Fibroblast of skin of left quadriceps (primary cell): Measurements from ENCODE around the gene GABARAPL2.
"Not testable (repeated sequence)": the region's sequence is repeated elsewhere in the genome, so short reads cannot be mapped to it uniquely, and the experiment has no call there.

ENCODE experiments used
- DNase-seq, 2 experiments: peaks; one replicate each; pipeline ENCODE4 v3.0.0-alpha.2; 2013; ENCODE audit warnings: low read depth in 2 of 2

Gene GABARAPL2

DNA sequence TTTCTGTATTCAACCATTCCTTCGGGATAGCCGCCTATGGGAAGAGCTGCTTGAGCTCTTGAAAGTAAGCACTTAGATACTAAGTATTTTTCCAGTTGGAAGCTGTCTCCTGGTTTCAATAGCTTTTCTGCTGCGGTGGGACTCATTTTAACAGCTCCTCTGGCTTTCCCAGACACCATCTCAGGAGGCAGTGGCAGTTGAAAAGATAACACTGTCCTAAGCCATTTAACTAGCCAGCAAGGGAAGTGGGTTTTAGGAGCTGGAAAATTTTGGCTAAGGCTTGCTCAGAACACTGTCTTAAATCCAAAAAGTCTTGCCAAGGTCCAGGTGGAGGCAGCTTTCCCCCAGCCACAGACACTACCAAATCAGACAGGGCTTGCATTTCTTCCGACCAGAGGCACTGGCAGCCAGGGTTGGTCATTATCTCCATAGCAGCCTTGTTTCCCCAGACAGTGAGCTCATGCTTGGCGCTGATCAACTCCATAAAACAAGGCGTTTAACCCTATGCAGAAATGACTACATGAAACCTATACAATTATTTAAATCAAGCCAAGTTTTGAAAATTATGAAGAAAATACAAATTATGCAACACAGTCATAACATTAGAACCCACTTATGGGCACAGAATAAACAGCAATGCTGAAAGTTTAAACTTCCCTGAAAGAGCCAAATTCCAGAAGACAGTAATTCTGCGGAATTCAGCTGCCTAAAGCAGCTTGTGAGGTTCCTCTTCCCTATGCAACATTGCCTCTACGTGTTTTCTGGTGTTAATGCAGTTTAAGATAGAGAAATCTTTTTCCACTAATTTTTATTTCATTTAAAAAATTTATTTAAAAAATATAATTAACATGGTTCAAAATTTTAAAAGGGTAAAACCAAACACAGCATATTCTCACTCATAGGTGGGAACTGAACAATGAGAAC is 25.0 kb downstream of the GABARAPL2 start:
- peak in 1 of 2 experiments; percentile 17 for DNase-seq

DNA sequence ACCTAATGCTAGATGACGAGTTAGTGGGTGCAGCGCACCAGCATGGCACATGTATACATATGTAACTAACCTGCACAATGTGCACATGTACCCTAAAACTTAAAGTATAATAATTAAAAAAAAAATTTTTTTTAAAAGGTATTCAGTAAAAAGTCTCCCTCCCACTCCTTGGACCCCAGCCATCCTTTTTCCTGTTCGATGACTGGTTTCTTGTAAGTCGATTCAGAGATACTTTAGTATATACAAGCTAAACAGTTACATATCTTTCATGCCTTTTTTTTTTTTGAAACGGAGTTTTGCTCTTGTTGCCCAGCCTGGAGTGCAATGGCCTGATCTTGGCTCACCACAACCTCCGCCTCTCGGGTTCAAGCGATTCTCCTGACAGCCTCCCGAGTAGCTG is 25.7 kb downstream of the GABARAPL2 start:
- not testable (repeated sequence) for DNase-seq

DNA sequence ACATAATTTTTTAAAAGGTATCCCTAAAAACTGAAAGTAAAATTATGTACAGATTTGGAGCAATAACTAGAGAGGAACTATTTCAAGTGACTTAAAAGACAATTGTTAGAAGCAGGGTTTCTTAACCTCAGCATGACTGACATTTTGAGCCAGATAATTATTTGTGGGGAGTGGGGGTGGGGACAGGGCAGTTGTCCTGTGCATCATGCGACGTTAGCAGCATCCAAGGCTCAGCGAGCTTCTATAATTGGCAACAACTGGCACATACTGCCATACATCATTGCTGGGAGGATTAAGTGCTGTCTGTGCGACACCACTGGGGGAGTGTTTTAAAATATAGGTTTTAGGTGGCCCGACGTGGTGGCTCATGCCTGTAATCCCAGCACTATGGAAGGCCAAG is 27.1 kb downstream of the GABARAPL2 start:
- DNase-seq = no peak

DNA sequence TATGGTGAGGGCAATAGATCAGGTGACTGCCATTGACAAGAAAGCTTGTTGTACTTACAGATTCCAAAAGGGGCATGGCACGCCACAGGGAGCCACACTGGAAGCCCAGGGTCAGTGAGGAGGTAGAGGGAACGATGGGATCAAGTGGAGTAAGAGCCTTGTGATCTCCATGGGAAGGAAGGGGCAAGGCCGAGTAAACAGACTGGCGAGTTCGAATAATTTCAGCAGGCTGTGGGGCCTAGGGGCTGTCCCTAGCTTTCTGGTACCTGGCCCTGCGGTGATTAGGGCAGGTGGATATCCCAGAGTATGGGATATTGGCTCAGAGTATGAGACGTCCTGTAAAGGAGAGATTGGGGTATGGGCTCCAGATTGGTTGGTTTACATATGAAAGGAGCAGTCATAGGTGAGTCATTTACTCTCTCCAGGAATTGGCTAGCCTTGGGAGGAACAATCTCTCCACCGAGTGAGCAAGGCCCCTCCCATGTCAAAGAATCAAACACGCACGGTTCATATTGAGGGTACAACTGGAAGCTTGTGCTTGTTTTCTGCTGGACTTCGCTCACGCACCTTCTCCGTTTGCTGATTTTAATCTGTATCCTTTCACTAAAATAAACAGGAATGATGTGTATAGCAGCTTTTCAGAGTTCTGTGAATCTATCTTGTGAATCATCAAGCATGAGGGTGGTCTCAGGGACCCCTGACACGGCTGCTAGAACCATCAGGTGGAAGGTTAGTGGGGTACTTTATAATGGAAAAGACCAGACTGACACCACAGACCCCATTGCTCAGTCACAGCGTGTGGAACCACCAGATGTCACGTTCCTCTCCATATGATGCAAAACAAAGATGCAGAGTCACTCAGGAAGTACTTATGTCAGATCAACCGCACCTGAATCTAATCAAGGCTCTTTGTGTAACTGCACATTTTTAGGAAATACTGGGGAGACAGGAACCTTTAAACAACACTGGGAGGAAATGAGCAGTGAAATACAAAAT is 27.9 kb downstream of the GABARAPL2 start:
- peak; percentile 65 to 68 for DNase-seq

DNA sequence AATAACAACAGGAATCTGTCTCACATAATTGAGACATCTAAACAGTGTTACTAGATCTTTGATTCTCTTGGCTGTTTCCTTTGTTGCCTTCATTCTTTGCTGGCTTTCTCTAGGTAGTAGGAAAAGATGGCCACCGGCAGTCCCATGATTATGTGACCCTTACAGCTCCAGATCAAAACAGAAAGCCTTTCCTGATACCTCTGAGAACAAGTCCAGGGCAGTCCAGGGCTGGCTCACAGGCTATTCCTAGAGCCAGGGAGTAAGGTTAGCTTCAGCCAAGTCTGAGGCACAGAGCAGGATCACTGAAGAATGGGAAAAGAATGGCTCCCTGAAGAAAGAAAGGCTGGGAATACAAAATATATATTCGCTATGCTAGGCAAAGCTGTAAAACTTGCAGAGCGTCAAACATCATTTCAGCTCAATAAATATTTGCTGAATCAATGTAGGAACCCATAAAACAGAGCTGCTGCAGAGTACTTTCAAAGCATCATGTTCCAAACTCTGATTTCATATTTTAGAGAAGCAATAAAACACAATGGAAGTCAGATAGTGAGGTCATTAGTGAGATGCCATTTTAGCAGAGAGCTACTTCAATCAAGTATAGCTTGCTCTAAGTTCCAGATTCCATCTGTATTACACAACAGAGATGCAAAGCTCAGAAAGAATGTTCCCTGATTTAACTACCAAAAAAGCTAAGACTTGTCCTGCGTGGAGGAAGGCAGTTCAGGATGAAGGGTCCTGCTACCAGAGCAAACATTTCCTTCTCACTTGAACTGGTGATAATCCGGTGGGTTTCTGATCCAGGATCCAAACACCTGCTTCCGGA is 33.5 kb downstream of the GABARAPL2 start:
- no peak for DNase-seq

DNA sequence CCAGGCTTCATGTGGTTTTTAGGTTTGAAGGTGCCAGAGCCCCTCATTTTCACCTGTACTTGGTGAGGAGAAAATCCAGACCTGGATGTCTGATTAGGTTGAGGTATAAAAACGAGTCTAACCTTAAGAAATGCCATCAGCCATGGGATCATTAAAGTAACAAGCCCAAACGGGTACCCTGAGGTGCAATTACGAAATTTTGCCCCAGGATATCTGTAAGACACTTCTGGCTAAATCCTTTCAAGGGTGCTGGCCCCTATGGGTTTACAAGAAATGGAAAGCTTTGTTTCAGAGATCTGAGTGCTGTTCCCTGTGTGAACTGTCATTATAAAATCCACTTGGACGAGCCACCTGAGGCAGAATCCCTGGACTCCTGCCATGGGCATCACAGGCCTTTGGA is 37.1 kb downstream of the GABARAPL2 start:
- DNase-seq = no peak

DNA sequence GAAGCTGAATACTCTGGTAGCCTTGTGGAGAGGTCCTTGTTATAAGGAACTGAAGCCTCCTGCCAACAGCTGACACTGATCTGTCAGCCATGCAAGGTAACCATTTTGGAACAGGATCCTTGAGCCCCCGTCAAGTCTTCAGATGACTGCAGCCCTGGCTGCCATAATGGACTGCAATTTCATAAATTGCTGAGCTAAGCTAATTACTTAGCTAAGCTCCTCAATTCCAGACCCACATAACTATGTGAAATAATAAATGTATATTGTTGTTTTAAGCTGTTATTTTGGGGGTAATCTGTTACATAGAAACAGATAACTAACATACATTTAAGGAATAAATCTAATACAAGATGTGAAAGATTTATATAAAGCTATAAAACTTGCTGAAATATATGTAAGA is 40.3 kb downstream of the GABARAPL2 start:
- no peak for DNase-seq

DNA sequence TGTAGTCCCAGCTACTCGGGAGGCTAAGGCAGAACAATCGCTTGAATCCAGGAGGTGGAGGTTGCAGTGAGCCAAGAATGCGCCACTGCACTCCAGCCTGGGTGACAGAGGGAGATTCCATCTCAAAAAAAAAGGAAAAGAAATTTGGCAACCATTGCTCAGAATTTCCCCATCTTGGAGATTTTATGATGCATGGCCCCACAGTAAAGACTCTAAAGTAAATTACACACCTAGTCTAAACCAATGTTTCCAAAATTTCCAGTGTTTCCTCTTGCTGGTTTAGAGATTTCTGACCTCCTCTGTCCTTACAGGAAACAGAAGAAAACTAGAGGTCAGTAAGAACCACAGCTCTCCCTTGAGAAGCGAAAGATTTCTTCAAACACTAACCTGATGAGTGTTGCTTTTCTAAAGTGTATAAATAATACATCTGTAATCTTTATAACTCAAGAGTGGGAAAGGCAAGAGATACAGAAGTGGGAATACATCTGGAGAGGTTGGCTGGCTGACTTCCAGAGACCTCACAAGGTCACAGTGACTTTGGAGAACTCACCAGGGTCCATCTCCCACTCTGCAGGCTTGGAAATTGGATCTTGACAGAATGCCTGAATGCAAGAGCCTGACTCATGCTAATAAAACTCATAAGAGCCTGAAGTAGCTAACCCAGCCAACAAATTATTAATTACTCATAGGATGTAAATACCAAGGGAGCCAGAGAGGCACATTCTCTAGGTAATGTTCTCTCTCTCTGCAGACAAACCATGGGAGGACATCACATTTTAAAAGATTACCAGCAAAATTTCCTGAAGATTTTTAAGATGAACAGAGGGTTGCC is 48.1 kb downstream of the GABARAPL2 start:
- DNase-seq = no peak

DNA sequence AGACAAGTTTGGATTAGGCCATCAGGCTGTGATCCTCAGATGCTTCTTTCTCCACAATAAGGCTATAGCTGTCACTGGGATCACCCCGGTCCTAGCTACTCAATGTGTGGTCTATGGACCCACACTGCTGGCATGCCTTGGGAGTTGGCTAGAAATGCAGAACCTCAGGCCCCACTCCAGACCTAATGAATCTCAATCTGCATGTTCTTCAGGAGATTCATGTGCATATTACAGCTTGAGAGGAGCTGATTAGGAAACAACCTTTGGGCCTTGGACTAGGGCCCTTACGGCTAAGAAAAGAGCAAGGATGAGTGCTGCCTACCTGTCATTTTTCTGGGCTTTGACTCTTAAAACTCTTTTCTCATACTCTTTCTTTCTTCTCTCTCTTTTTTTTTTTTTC is 49.4 kb downstream of the GABARAPL2 start:
- DNase-seq = no peak

DNA sequence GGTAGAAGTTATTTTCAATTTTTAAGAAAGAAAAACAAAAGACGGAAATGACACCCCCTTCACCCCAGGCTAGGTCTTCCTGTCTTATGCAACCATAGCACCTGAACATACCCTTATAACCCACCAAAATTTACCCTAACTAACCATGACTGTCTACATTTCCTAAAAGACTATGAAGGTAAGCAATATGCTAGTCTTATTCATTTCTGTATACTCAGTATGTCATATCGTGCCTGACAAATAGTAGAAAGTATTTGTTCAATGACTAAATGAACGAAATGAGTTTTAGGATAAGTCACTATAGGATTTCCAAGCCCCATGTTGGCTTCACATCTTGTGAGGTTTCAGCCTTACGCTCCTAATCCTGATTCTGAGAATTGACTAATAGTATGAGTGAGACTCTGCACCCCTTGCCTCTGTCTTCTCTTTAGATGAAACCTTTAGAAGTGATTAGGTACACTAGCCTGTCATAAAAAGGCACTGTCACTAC is 50.4 kb downstream of the GABARAPL2 start:
- no peak for DNase-seq

DNA sequence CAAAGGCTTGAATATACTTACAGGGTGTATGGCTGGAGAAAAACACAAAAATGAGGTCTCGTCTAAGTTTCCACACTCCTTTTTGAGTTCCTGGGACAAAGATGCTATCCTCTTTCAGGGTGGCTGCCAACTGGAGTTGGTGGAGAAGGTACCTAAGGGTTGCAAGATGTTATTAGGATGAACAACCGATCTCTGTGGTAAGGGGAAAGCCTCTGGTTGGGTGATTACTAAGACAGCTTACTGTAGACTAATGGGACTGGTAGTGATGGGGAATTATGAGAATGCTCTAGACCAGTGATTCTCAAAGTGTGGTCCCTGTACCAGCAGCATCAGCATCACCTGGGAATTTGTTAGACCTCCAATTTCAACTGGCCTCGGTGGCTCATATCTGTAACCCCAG is 50.9 kb downstream of the GABARAPL2 start:
- no peak for DNase-seq

DNA sequence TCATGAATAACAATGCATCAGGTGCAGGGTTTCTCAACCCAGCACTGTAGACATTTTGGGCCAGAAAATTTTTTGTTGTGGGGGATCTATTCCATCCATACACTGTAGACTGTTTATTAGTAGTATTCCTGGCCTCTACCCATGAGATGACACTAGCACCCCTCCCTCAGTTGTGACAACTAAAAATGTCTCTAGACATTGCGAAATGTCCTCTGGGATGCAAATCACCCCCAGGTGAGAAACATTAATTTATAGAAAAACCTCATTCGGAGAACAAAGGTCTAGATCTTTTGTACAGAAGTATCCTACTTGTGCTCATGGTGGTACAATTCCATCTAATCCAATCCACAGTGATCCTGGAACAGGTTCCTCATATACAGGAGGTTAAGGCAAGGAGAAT is 52.6 kb downstream of the GABARAPL2 start:
- no peak for DNase-seq

DNA sequence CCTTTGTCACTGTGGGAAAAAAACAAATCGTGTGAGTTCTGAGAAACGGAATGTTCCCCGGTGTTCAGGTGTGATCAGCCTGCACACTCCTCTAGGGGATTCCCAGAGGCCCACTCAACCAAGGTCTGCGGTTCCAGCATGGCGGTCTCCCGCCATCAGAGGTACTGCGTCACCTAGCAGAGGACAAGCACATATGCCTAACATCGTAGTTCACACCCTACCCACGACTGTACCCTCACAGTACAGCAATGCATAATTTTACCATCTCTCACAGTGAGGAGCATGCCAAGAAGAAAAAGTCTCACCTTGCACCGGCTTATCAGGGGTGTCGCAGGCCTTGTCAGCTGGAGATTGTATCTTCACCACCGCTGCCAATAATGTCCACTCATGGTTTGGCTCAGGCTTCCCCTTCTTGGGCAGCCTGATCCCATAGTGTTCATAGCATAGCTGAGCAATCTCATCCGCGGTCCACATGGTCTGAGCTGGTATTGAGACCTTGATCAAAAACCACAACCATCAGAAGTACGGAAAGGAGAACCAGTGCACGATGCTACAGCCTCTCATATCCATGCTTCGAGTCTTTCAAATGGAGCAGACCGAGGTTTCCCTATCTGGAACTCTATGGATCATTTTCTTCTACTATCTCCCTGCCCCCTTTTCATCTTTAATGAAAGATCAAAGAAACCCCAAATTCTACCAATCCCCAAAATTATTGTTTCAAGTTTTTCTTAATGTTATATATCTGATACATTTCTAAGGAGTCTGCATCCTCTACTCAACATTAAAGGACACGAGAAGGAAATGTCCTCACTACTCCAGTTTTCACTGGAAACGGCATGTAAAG is 54.4 kb downstream of the GABARAPL2 start:
- no peak for DNase-seq

DNA sequence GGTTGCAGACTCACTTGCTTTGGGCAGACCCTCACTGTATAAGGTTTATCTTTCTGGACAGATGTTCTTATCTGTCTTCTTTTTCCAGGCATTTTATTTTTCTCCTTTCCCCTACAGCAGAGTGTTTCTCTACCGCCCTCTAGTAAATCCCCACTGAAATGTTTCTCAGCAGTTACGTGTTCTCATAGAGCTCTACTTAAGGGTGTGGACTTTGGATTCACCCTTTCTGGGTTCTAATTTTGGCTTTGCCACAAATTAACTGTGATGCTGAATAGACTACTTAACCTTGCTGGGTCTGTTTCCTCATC is 54.9 kb downstream of the GABARAPL2 start:
- no peak for DNase-seq

DNA sequence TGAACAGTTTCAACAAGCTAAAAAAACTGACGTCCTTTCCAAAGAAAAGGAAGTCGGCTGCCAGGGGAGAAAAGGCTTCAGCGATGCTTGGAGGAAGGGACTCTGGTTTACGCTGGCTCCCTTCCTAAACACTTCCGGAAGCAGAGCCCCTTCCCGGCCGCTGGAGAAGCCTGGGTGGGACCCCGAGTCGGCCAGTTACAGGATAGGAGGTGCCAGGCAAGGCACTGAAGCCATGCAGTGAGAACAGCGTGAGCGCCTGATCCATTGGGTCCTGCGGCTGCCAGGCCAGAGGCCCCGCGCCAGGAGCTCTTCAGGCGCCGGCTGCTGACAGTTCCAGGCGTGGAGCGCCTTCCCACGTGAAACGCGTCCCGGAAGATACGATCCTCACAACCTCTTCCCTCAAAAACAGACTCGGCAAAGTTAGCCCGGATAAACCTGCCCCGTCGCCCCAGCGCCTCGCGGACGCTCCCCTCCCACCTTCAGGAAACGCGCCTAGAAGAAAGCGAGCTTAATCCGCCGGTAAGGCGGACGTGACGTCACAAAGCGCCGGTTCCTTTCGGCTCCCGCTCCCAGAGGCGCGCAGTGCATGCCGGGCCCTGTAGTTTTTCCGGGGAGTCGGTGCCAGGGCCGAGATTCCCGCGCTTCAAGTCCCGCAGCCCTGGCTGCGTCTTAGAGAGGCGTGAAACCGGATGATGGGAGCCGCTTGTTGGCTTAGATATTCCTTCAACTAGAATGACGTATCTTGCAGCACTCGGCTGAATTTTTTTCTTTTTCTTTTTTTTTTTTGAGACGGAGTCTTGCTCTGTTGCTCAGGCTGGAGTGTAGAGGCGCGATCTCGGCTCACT is 56.8 kb downstream of the GABARAPL2 start, which contains the start of gene ADAT1:
ADAT1 (minus strand) TSS at position 521 of the 845 bp plus-strand sequence. CDS start 2,482 bp downstream, outside the sequence.
- DNase-seq = peak; percentile 95

DNA sequence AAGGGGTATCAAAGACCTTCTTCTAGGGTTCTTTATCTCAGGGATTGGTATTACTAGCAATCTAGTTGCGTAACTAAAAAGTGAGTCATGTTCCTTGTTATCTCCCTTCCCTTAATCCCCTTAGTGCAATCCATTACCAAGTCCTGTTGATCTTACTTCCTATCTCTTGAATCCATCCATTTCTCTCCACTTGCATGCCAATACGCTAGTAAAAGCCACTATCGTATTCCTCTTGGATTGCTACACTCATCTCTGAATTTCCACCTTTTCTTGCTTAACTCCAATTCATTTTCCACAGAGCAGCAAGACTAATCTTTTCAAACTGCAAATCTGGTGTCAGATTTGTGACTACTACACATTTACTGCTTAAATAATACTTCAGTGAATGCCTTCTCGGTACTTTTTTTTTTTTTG is 58.7 kb downstream of the GABARAPL2 start:
- no peak for DNase-seq

DNA sequence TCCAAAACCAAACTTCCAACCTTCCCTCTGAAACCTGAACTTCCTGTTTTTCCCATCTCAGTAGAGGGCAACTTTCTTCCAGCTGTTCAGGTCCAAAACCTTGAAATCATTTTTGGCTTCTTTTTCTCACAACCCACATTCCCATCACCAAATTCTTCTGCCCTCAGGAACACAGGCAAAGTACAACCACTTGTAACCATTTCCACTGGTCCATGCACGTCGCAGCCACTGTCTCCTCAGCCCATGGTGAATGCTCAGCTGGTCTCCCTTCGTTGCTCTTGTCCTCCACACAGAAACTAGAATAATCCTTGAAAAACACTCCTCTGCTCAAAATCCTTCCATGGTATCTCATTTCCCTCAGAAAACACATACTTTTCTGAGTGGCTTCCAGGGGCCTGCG is 60.6 kb downstream of the GABARAPL2 start:
- DNase-seq = no peak
